ENCODE results near the gene COL18A1. TPM values are rescaled to one million over a fixed set of nuclear protein-coding genes. Genes with fewer than 3 reads are reported as not detected.
A peak's percentile ranks its signal among the peaks of the same experiment; 100 is the strongest.

The COL18A1 gene
- total and polyA plus RNA-seq, 9 of the 15 experiments (the other 6 are each of a cell fraction or from before 2014, with no cell fraction given), result 0.14 to 16.4 (median 2.0) TPM

DNA sequence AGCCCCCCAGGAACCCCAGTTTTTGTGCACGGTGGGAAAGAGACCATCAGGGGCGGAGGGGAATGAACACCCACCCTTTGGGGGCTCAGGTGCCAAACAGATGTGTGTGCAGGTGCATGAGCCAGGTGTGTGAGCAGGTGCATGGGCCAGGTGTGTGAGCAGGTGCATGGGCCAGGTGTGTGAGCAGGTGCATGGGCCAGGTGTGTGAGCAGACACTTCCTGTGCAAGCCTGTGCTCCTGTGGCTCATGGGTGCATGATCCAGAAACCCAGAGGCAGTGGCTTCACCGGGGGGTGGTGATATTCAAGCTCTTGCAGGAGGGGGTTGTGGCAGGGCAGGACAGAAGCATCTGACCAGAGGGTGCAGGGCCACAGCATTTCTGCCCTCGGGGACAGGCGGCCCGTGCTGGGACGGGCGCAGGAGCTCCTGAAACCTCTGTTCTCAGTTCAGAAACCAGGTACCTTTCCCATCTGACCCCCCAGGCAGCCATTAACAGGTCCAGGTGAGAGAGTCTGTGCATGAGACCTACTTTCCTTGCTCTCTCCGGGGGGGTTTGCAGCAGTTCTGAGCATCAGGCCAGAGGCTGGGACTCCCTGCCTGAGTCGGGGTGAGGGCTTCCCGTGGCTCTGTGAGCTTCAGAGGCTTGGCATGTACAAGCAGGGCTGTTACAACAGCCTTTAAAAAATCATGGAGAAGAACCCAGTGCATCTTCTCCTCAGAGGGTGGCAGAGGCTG, 29.1 kb downstream of the COL18A1 start:
- DNase-seq (ENCODE audit: extremely low read depth in 1 of 4, low spot score in 3 of 4) (no peak), FAIRE-seq (no peak), ATAC-seq (no peak)
- H4K20me1 ChIP-seq (replicated peaks; ENCODE audit: control insufficient read depth, insufficient read depth, low read length), result peaks cover 29% of the 10 kb centered on the region
- H3K27ac ChIP-seq (ENCODE audit: extremely low read depth, low read depth, low read length), result no peak overlapping the region
- BruUV-seq (replicated peaks), result no TSS peak
- no peak overlapping the region for H3K4me2 ChIP-seq (ENCODE audit: insufficient read depth, low read length)
- ChIA-PET POLR2A (no interaction called here), CTCF (ENCODE audit: low intra/inter-chr PET ratio) (no interaction called here)
- in situ Hi-C loops (cut with MboI) (loop anchor here (5.0 kb wide), 1 partner anchor 132 kb away; no protein-coding TSS in a partner anchor), intact Hi-C loops (cut with micrococcal nuclease) (no loop called here)
- peaks cover 3% of the 10 kb centered on the region for H3K9me1 ChIP-seq (ENCODE audit: control insufficient read depth, insufficient read depth, low read length)
- H2AFZ ChIP-seq (ENCODE audit: low read depth, low read length), result no peak overlapping the region
- H3K4me3 ChIP-seq, result no peak overlapping the region
- TF ChIP-seq ZNF57 (CRISPR knock-in tag; IDR thresholded peaks at IDR 0.05) (no peak), CBFA2T2 (conservative IDR thresholded peaks at IDR 0.05) (peak; percentile 34; the same call in 1 of the 2 replicates), ZEB2 (IDR thresholded peaks at IDR 0.05) (peak; percentile 46; the same call in 1 of the 2 replicates)
- H3K9me3 ChIP-seq (replicated peaks; ENCODE audit: control insufficient read depth, insufficient read depth, low read depth, low read length), result peaks cover 2% of the 10 kb centered on the region; the same call in 1 of the 2 replicates
- no peaks in the 10 kb centered on the region for H3K36me3 ChIP-seq (ENCODE audit: control insufficient read depth, insufficient read depth, low read length)
- 21% methylated on average over 11 of the region's 11 CpGs for WGBS (ENCODE audit: insufficient coverage, low coverage, missing lambda C conversion rate)
- no peaks in the 10 kb centered on the region; a peak in 1 of 5 replicates for H3K27me3 ChIP-seq (ENCODE audit: control insufficient read depth in 2 of 2, insufficient read depth in 2 of 2, low read length in 2 of 2)
- H3K4me1 ChIP-seq (replicated peaks in 1 of 2; ENCODE audit: control insufficient read depth in 2 of 2, insufficient read depth in 2 of 2, low read length in 2 of 2), result peaks cover 24 to 59% of the 10 kb centered on the region in 2 experiments; a peak in 4 of 5 replicates
- H3K79me2 ChIP-seq (ENCODE audit: control insufficient read depth, insufficient read depth, low read length), result no peaks in the 10 kb centered on the region; the same call in 2 of the 3 replicates
- H3K9ac ChIP-seq (ENCODE audit: insufficient read depth in 1 of 2, low read depth in 2 of 2, low read length in 2 of 2), result no peak overlapping the region

DNA sequence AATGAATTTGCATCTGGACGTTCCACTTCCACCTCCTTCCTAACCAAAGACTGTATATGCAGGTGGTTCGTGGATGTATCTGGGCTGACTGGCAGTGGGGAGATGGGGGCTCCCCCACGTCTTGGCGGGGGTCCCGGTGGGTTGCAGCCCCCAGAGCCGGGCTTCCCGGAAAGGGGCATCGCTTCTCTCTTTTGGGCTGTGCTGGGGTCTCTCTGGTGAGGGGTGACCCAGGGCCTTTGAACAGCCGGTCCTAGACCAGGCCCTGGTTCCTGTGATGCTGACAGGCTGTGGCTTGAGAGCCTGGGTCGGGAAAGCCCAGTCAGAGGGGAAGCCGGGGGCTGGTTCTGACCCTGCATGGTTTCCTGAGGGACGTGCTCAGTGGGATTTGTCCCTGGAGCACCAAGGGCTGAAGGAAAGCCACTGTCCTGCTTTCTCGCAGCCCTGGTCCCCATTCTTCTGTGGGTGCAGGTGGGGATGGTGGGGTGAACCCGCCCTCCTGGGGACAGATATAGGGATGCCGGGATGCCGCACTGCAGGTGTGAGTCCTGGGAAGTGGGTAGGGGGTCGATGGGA, 29.8 kb downstream of the COL18A1 start:
- Histone ChIP-seq H3K4me3 (no peak overlapping the region), H3K4me2 (ENCODE audit: insufficient read depth, low read length) (no peak overlapping the region), H3K79me2 (ENCODE audit: control insufficient read depth, insufficient read depth, low read length) (no peaks in the 10 kb centered on the region; the same call in 2 of the 3 replicates), H3K27ac (ENCODE audit: extremely low read depth, low read depth, low read length) (no peak overlapping the region), H2AFZ (ENCODE audit: low read depth, low read length) (no peak overlapping the region), H3K36me3 (ENCODE audit: control insufficient read depth, insufficient read depth, low read length) (no peaks in the 10 kb centered on the region), H3K27me3 (ENCODE audit: control insufficient read depth in 2 of 2, insufficient read depth in 2 of 2, low read length in 2 of 2) (no peaks in the 10 kb centered on the region; a peak in 1 of 5 replicates), H3K9ac (ENCODE audit: insufficient read depth in 1 of 2, low read depth in 2 of 2, low read length in 2 of 2) (no peak overlapping the region), H3K9me1 (ENCODE audit: control insufficient read depth, insufficient read depth, low read length) (peaks cover 3% of the 10 kb centered on the region), H4K20me1 (replicated peaks; ENCODE audit: control insufficient read depth, insufficient read depth, low read length) (peaks cover 26% of the 10 kb centered on the region), H3K4me1 (replicated peaks in 1 of 2; ENCODE audit: control insufficient read depth in 2 of 2, insufficient read depth in 2 of 2, low read length in 2 of 2) (peaks cover 26 to 59% of the 10 kb centered on the region in 2 experiments; a peak in 4 of 5 replicates), H3K9me3 (replicated peaks; ENCODE audit: control insufficient read depth, insufficient read depth, low read depth, low read length) (peaks cover 2% of the 10 kb centered on the region; the same call in 1 of the 2 replicates)
- intact Hi-C loops (cut with micrococcal nuclease) (no loop called here), in situ Hi-C loops (cut with MboI) (loop anchor here (5.0 kb wide), 1 partner anchor 132 kb away; no protein-coding TSS in a partner anchor)
- ATAC-seq (no peak), FAIRE-seq (no peak), DNase-seq (ENCODE audit: extremely low read depth in 1 of 4, low spot score in 3 of 4) (no peak)
- ChIA-PET POLR2A (no interaction called here), CTCF (ENCODE audit: low intra/inter-chr PET ratio) (no interaction called here)
- BruUV-seq (replicated peaks), result no TSS peak
- 25% methylated on average over 16 of the region's 17 CpGs for WGBS (ENCODE audit: insufficient coverage, low coverage, missing lambda C conversion rate)
- TF ChIP-seq, protein P1, sequence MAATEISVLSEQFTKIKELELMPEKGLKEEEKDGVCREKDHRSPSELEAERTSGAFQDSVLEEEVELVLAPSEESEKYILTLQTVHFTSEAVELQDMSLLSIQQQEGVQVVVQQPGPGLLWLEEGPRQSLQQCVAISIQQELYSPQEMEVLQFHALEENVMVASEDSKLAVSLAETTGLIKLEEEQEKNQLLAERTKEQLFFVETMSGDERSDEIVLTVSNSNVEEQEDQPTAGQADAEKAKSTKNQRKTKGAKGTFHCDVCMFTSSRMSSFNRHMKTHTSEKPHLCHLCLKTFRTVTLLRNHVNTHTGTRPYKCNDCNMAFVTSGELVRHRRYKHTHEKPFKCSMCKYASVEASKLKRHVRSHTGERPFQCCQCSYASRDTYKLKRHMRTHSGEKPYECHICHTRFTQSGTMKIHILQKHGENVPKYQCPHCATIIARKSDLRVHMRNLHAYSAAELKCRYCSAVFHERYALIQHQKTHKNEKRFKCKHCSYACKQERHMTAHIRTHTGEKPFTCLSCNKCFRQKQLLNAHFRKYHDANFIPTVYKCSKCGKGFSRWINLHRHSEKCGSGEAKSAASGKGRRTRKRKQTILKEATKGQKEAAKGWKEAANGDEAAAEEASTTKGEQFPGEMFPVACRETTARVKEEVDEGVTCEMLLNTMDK (IDR thresholded peaks at IDR 0.05; ENCODE audit: borderline replicate concordance, insufficient read depth, low read depth, low read length, poor library complexity, severe bottlenecking), result no peak
- no peak for TF ChIP-seq SRF (CRISPR knock-in tag; IDR thresholded peaks at IDR 0.05)
- TF ChIP-seq ZNF217 (CRISPR knock-in tag; IDR thresholded peaks at IDR 0.05), result no peak
- TF ChIP-seq KDM4B (IDR thresholded peaks at IDR 0.05; ENCODE audit: borderline replicate concordance in 2 of 2, low read depth in 1 of 2), result no peak
- TF ChIP-seq NFXL1 (CRISPR knock-in tag; IDR thresholded peaks at IDR 0.05), result no peak
- TF ChIP-seq GTF2A2 (tag; IDR thresholded peaks at IDR 0.05), result no peak
- TF ChIP-seq SUPT5H (IDR thresholded peaks at IDR 0.05), result no peak
- TF ChIP-seq NFRKB (IDR thresholded peaks at IDR 0.05; ENCODE audit: low read depth), result no peak
- no peak for TF ChIP-seq ATF2 (CRISPR knock-in tag; IDR thresholded peaks at IDR 0.05)
